Hair follicular keratinocyte (primary cell): ENCODE results near the gene PZP. TPM values are rescaled to one million over a fixed set of nuclear protein-coding genes. Genes with fewer than 3 reads are reported as not detected.

Source experiments
- total RNA-seq: library from RNA; depleted of rRNA; stranded (reverse); fragments of >200 nt; gene quantifications from 2 replicates; pipeline ENCODE4 v1.2.3, GENCODE V29; 2015

PZP gene
- total RNA-seq = 0.08 TPM in 1 of 2 replicates, not detected in the other

DNA sequence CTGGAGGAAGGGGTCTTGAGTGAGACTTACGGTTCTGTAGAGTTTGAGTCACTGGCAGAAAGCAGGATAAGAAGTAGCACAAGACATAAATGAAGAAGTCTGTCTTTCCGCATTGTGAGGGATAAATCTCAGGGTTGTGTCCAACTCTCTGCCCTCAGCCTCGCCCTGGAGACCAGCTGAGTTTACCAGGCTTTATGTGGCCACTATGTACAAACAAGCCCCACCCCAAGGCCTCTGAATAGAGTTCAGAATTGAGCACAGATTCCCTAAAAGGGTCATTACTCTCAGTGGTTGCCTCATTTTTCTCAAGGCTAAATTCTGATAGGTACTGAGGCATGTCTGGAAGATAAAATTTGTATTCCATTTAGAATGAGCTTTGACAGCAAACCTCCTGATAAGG, at the start of gene PZP:
TSS of gene PZP (minus strand) at position 167 of the 400 bp plus-strand sequence. CDS start at position 113, 54 bp downstream.

DNA sequence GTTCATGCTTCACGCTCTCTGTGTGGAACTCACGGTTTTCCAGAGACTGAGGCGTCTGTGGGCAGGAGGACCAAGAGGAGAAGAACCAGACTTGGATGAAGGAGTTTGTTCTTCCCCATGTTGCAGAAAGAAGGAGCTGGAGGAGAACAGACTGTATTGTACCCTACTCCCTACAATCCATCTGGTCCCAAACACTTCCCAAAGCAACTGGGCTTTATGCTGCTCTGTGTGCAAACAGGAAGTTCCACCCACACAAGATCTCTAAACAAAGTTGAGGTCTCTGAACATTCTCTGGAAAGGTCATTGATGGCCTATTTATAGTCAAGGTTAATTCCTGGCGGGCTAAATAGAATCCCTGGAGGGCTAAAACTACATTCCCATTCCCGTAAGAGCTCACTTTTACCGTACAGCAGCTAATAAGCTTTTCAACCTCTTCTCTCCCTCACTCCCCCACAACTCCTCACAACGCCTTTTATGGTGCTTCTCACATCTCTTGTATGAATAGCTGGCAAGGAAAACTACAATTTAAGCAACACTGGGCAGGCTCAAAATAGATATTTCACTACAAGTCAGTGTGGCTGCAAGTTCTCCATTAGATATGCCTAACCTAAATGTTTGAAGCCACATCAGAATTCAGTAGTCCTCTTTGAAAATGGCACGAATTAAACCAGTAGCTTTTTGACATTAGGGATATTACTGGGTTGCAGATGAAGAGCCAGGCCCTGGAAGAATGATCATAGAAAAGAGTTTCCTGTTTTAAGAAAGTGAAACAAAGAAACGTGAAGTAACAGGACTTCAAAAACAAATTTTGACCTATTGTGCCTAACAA, 92.2 kb downstream of the PZP start, which contains the start of gene A2M:
TSS of gene A2M (minus strand) at position 189 of the 829 bp plus-strand sequence. CDS start at position 119, 70 bp downstream.

Other genes starting within 250 kb of the PZP start
- 0.23 and 1.4 TPM in 2 replicates for gene KLRG1, start 218.8 kb downstream of the PZP start, total RNA-seq
- 0.04 TPM in 1 of 2 replicates, not detected in the other for gene A2M, start 92.5 kb downstream of the PZP start, total RNA-seq